ENCODE measurements around the gene EI24. TPM values are rescaled to one million over a fixed set of nuclear protein-coding genes. Genes with fewer than 3 reads are reported as not detected.

Gene EI24
- total and polyA plus RNA-seq, 2 of the 4 experiments (the other 2 are of a cell fraction) = 89.7 to 95.9 TPM

DNA sequence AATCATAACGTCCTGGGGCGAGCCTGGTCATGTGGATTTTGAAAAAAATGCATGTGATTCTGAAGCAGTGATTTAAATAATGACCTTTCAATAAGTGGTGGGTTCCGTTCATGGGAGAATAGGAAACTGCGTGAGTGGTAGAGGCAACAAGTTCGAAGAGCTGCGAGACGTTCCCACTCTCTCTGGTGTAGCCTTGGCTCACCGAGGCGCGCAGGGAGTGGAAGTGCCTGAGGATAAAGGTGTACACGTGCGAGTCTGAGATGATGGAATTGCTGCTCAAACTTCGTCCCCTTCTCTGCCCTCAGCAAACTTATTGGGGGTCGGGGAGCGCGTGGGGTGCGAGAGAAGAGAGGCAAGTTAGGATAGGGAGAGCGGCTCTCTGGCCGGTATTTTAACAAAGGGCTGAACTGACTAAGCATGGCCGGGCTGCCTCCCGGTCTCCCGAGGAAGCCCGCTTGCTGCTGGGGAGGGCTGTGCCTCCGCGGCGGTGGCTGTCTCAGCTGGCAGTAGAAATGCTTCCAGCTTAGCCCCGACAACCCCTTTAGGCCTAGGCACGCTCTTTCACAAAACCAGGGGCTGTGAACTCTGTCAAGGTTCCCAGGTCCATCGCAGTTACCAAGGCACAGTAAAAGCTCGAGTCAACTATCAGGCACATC lies 22.5 kb downstream of the EI24 start:
- Histone ChIP-seq H3K4me2 (ENCODE audit: low read depth, low read length) (peak overlapping the region; percentile 99), H3K9me1 (ENCODE audit: insufficient read depth, low read length) (peaks cover 3% of the 10 kb centered on the region; the same call in 1 of the 2 replicates), H2BK15ac (ENCODE audit: low read depth, low read length) (no peak overlapping the region; the same call in 2 of the 3 replicates), H2BK120ac (ENCODE audit: low read depth, low read length) (peak overlapping the region; percentile 45; the same call in 1 of the 2 replicates), H2AFZ (replicated peaks; ENCODE audit: low read length, poor library complexity) (peak overlapping the region; percentile 86), H2AK5ac (ENCODE audit: low read depth, low read length) (peak overlapping the region; percentile 86), H3K23ac (ENCODE audit: low read depth, low read length) (peak overlapping the region; percentile 85), H3K4me3 (ENCODE audit: insufficient read depth, low read depth, low read length) (peak overlapping the region; percentile 62), H3K14ac (replicated peaks; ENCODE audit: low read depth, low read length) (peak overlapping the region; percentile 82), H3K36me3 (ENCODE audit: control insufficient read depth, insufficient read depth, low read length) (no peaks in the 10 kb centered on the region), H4K5ac (ENCODE audit: low read depth, low read length) (peak overlapping the region; percentile 74), H2AK9ac (replicated peaks; ENCODE audit: low read depth, low read length, poor library complexity) (peak overlapping the region; percentile 89), H3K79me1 (ENCODE audit: low read depth in 1 of 2, low read length in 2 of 2) (peaks cover 0 to 28% of the 10 kb centered on the region in 2 experiments; a peak in 3 of 4 replicates), H3K27me3 (ENCODE audit: control insufficient read depth, insufficient read depth, low read length) (no peaks in the 10 kb centered on the region), H3K18ac (ENCODE audit: low read depth, low read length) (peak overlapping the region; percentile 77), H3K9ac (ENCODE audit: low read depth, low read length) (peak overlapping the region; percentile 92), H3K9me3 (ENCODE audit: control insufficient read depth, insufficient read depth, low read length) (no peaks in the 10 kb centered on the region), H4K91ac (ENCODE audit: insufficient read depth, low read depth, low read length) (peak overlapping the region; percentile 78), H3K4me1 (ENCODE audit: control insufficient read depth, insufficient read depth, low read length) (0 out of 2 replicates have a peak, but pooled peaks cover 2% of the 10 kb centered on the region), H3K56ac (ENCODE audit: extremely low read depth, insufficient read depth, low read length) (peak overlapping the region; percentile 88), H3K27ac (ENCODE audit: insufficient read depth, low read length) (peak overlapping the region; percentile 93), H3K4ac (ENCODE audit: low read depth, low read length) (peak overlapping the region; percentile 84), H2BK5ac (ENCODE audit: low read depth, low read length, poor library complexity, severe bottlenecking) (peak overlapping the region; percentile 72), H4K20me1 (ENCODE audit: insufficient read depth, low read length) (peaks cover 6% of the 10 kb centered on the region; the same call in 1 of the 2 replicates), H2BK20ac (ENCODE audit: low read depth, low read length) (no peak overlapping the region), H4K8ac (ENCODE audit: low read depth in 2 of 2, low read length in 2 of 2) (peak overlapping the region; percentile 94 to 97)
- dilution Hi-C loops (cut with HindIII; ENCODE audit: low sequenced_read_pairs, unreplicated experiment) = no loop called here
- in situ Hi-C loops (cut with MboI; ENCODE audit: low sequenced_read_pairs) = loop anchor here (25.0 kb wide), 1 partner anchor 954 kb away; no protein-coding TSS in a partner anchor
- ChIA-PET POLR2A (ENCODE audit: unreplicated experiment) (interaction anchor here (0.6 kb wide), 1 partner anchor 22 kb away, joined by 3 read pairs; the partner anchor contains the start of gene EI24), CTCF (interaction anchor here (0.6 kb wide), 1 partner anchor 7 kb away, joined by 3 read pairs; no protein-coding TSS in a partner anchor)
- DNase-seq = peak; percentile 13
- TF ChIP-seq, protein P1, sequence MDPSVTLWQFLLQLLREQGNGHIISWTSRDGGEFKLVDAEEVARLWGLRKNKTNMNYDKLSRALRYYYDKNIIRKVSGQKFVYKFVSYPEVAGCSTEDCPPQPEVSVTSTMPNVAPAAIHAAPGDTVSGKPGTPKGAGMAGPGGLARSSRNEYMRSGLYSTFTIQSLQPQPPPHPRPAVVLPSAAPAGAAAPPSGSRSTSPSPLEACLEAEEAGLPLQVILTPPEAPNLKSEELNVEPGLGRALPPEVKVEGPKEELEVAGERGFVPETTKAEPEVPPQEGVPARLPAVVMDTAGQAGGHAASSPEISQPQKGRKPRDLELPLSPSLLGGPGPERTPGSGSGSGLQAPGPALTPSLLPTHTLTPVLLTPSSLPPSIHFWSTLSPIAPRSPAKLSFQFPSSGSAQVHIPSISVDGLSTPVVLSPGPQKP (IDR thresholded peaks at IDR 0.05; ENCODE audit: borderline replicate concordance, low read depth, low read length) = no peak
- TF ChIP-seq MXI1 (IDR thresholded peaks at IDR 0.05; ENCODE audit: borderline replicate concordance, low read depth, low read length) = no peak
- peak; percentile 63; the same call in 1 of the 2 replicates for TF ChIP-seq POLR2A (IDR thresholded peaks at IDR 0.05; ENCODE audit: low read depth, low read length)
- no peak for TF ChIP-seq SMC3 (IDR thresholded peaks at IDR 0.05; ENCODE audit: low read depth, low read length)
- TF ChIP-seq NFE2L2 (IDR thresholded peaks at IDR 0.05; ENCODE audit: low read depth, low read length) = no peak
- TF ChIP-seq MAZ (IDR thresholded peaks at IDR 0.05; ENCODE audit: borderline replicate concordance, low read depth, low read length) = no peak
- TF ChIP-seq MAFK (IDR thresholded peaks at IDR 0.05; ENCODE audit: low read depth, low read length) = no peak
- no peak for TF ChIP-seq CEBPB (IDR thresholded peaks at IDR 0.05; ENCODE audit: low read depth, low read length)
- 0% methylated on average over 8 of the region's 30 CpGs; no CpG with 5 or more reads in 1 of the 2 experiments for WGBS, 2 experiments (ENCODE audit: extremely low coverage in 2 of 2, insufficient read length in 1 of 2)
- intact Hi-C loops (cut with micrococcal nuclease) = loop anchor here (1.0 kb wide), 1 partner anchor 96 kb away; no protein-coding TSS in a partner anchor
- ATAC-seq (ENCODE audit: low read depth) = peak; percentile 30
- TSS peak; percentile 90 for BruUV-seq (replicated peaks)

Data from IMR-90 (cell line).